ENCODE data around the gene CNGA2. TPM values are rescaled to one million over a fixed set of nuclear protein-coding genes. Genes with fewer than 3 reads are reported as not detected.
A peak's percentile ranks its signal among the peaks of the same experiment; 100 is the strongest.

CNGA2 gene
- total RNA-seq, 1 experiment from 2014 or later: not detected

GRCh38 chrX:151741606-151742005, 7.1 kb downstream of the CNGA2 start:
- in situ Hi-C loops (cut with HindIII; ENCODE audit: low pct_unique_long_range_greater_than_20kb, low sequenced_read_pairs): no loop called here
- DNase-seq (ENCODE audit: low read depth): no peak

GRCh38 chrX:151742311-151742710, 7.8 kb downstream of the CNGA2 start:
- in situ Hi-C loops (cut with HindIII; ENCODE audit: low pct_unique_long_range_greater_than_20kb, low sequenced_read_pairs): no loop called here
- DNase-seq (ENCODE audit: low read depth): no peak

GRCh38 chrX:151743651-151744470, 9.3 kb downstream of the CNGA2 start:
- in situ Hi-C loops (cut with HindIII; ENCODE audit: low pct_unique_long_range_greater_than_20kb, low sequenced_read_pairs): no loop called here
- no peak for DNase-seq (ENCODE audit: low read depth)

GRCh38 chrX:151745651-151746050, 11.1 kb downstream of the CNGA2 start:
- no peak for DNase-seq (ENCODE audit: low read depth)
- in situ Hi-C loops (cut with HindIII; ENCODE audit: low pct_unique_long_range_greater_than_20kb, low sequenced_read_pairs): no loop called here

GRCh38 chrX:151746502-151746901, 12.0 kb downstream of the CNGA2 start:
- DNase-seq (ENCODE audit: low read depth): no peak
- in situ Hi-C loops (cut with HindIII; ENCODE audit: low pct_unique_long_range_greater_than_20kb, low sequenced_read_pairs): no loop called here

- in situ Hi-C loops (cut with HindIII; ENCODE audit: low pct_unique_long_range_greater_than_20kb, low sequenced_read_pairs): no loop called here
- DNase-seq (ENCODE audit: low read depth): no peak
These were observed 16.0 kb downstream of the CNGA2 start for GRCh38 chrX:151750511-151750910.

- in situ Hi-C loops (cut with HindIII; ENCODE audit: low pct_unique_long_range_greater_than_20kb, low sequenced_read_pairs): no loop called here
- no peak for DNase-seq (ENCODE audit: low read depth)
These were observed 18.3 kb downstream of the CNGA2 start for GRCh38 chrX:151752847-151753246.

- DNase-seq (ENCODE audit: low read depth): peak; percentile 55
- in situ Hi-C loops (cut with HindIII; ENCODE audit: low pct_unique_long_range_greater_than_20kb, low sequenced_read_pairs): no loop called here
These were observed 18.9 kb downstream of the CNGA2 start for GRCh38 chrX:151753313-151754046.

GRCh38 chrX:151754047-151754429, 19.5 kb downstream of the CNGA2 start:
- peak; percentile 50 for DNase-seq (ENCODE audit: low read depth)
- in situ Hi-C loops (cut with HindIII; ENCODE audit: low pct_unique_long_range_greater_than_20kb, low sequenced_read_pairs): no loop called here

GRCh38 chrX:151754641-151755215, 20.2 kb downstream of the CNGA2 start:
- DNase-seq (ENCODE audit: low read depth): peak; percentile 62
- in situ Hi-C loops (cut with HindIII; ENCODE audit: low pct_unique_long_range_greater_than_20kb, low sequenced_read_pairs): no loop called here

GRCh38 chrX:151759041-151759708, 24.6 kb downstream of the CNGA2 start:
- in situ Hi-C loops (cut with HindIII; ENCODE audit: low pct_unique_long_range_greater_than_20kb, low sequenced_read_pairs): no loop called here
- no peak for DNase-seq (ENCODE audit: low read depth)

GRCh38 chrX:151762802-151763201, 28.3 kb downstream of the CNGA2 start:
- no peak for DNase-seq (ENCODE audit: low read depth)
- in situ Hi-C loops (cut with HindIII; ENCODE audit: low pct_unique_long_range_greater_than_20kb, low sequenced_read_pairs): no loop called here

GRCh38 chrX:151763711-151764110, 29.2 kb downstream of the CNGA2 start:
- in situ Hi-C loops (cut with HindIII; ENCODE audit: low pct_unique_long_range_greater_than_20kb, low sequenced_read_pairs): no loop called here
- DNase-seq (ENCODE audit: low read depth): no peak

GRCh38 chrX:151765026-151765425, 30.5 kb downstream of the CNGA2 start:
- in situ Hi-C loops (cut with HindIII; ENCODE audit: low pct_unique_long_range_greater_than_20kb, low sequenced_read_pairs): no loop called here
- DNase-seq (ENCODE audit: low read depth): no peak

- no peak for DNase-seq (ENCODE audit: low read depth)
- in situ Hi-C loops (cut with HindIII; ENCODE audit: low pct_unique_long_range_greater_than_20kb, low sequenced_read_pairs): no loop called here
These were observed 37.2 kb downstream of the CNGA2 start for GRCh38 chrX:151771726-151772125.

GRCh38 chrX:151773434-151773833, 38.9 kb downstream of the CNGA2 start:
- DNase-seq (ENCODE audit: low read depth): no peak
- in situ Hi-C loops (cut with HindIII; ENCODE audit: low pct_unique_long_range_greater_than_20kb, low sequenced_read_pairs): no loop called here

- in situ Hi-C loops (cut with HindIII; ENCODE audit: low pct_unique_long_range_greater_than_20kb, low sequenced_read_pairs): no loop called here
- no peak for DNase-seq (ENCODE audit: low read depth)
These were observed 39.9 kb downstream of the CNGA2 start for GRCh38 chrX:151774421-151774820.

GRCh38 chrX:151776181-151776731, 41.7 kb downstream of the CNGA2 start:
- no peak for DNase-seq (ENCODE audit: low read depth)
- in situ Hi-C loops (cut with HindIII; ENCODE audit: low pct_unique_long_range_greater_than_20kb, low sequenced_read_pairs): no loop called here

- DNase-seq (ENCODE audit: low read depth): no peak
- in situ Hi-C loops (cut with HindIII; ENCODE audit: low pct_unique_long_range_greater_than_20kb, low sequenced_read_pairs): no loop called here
These were observed 42.4 kb downstream of the CNGA2 start for GRCh38 chrX:151776936-151777335.
